ENCODE measurements around the gene LEFTY1. TPM values are rescaled to one million over a fixed set of nuclear protein-coding genes. Genes with fewer than 3 reads are reported as not detected.
"Not testable (repeated sequence)": the region's sequence is repeated elsewhere in the genome, so short reads cannot be mapped to it uniquely, and the experiment has no call there.

Gene LEFTY1, protein sequence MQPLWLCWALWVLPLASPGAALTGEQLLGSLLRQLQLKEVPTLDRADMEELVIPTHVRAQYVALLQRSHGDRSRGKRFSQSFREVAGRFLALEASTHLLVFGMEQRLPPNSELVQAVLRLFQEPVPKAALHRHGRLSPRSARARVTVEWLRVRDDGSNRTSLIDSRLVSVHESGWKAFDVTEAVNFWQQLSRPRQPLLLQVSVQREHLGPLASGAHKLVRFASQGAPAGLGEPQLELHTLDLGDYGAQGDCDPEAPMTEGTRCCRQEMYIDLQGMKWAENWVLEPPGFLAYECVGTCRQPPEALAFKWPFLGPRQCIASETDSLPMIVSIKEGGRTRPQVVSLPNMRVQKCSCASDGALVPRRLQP
- under 1 TPM; 0.02 to 0.10 TPM for polyA plus RNA-seq

DNA sequence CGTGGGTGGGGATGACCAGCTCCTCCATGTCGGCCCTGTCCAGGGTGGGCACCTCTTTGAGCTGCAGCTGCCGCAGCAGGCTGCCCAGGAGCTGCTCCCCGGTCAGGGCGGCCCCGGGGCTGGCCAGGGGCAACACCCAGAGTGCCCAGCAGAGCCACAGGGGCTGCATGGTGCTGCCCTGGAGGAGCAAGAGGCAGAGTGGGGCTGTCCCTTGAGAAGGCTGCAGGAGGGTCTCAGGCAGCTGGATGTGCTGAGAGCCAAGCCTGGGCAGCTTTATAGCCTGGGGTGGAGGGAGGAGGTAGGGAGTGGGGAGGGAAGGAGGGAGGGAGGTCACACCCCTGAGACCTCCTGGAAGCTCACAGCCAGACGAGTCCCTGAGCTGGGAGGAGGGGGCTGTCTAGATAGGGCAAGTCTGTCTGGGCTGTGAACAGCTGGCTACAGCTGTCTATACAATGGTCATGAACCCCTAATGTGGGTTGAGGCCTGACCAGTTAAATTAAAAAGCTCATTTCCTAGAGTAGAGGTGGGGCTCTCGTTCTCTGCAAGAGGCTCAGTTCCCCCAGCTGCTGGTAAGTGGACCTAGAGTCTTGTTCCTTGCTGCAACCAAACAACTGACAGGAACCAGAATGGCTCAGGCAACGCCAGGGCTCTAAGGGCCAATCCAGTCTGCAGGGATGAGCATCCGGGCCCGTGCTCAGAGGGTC lies at the start of gene LEFTY1:
Gene LEFTY1, minus strand, starts transcription at position 249 of the 704 bp plus-strand sequence. Its CDS starts 80 bp downstream, at position 169.
- no peaks in the 10 kb centered on the region for H3K27me3 ChIP-seq (ENCODE audit: control insufficient read depth in 1 of 2, insufficient read depth in 2 of 2, low read length in 2 of 2)
- H3K27ac ChIP-seq (ENCODE audit: low read depth in 2 of 2, low read length in 1 of 2): no peak within 1 kb of the TSS
- no peak within 1 kb of the TSS for H3K4me3 ChIP-seq (ENCODE audit: low read depth in 1 of 2, low read length in 2 of 2)
- no peaks in the 10 kb centered on the region for H3K36me3 ChIP-seq (ENCODE audit: control insufficient read depth in 2 of 2, insufficient read depth in 2 of 2, low read length in 1 of 2)
- 74% methylated on average over 10 to 11 of the region's 11 CpGs for WGBS, 2 donors
- H3K4me1 ChIP-seq (ENCODE audit: control insufficient read depth in 2 of 2, insufficient read depth in 2 of 2, low read length in 1 of 2): no peaks in the 10 kb centered on the region
- H3K9me3 ChIP-seq (ENCODE audit: control insufficient read depth in 2 of 2, insufficient read depth in 1 of 2, low read depth in 1 of 2, low read length in 1 of 2): no peaks in the 10 kb centered on the region

DNA sequence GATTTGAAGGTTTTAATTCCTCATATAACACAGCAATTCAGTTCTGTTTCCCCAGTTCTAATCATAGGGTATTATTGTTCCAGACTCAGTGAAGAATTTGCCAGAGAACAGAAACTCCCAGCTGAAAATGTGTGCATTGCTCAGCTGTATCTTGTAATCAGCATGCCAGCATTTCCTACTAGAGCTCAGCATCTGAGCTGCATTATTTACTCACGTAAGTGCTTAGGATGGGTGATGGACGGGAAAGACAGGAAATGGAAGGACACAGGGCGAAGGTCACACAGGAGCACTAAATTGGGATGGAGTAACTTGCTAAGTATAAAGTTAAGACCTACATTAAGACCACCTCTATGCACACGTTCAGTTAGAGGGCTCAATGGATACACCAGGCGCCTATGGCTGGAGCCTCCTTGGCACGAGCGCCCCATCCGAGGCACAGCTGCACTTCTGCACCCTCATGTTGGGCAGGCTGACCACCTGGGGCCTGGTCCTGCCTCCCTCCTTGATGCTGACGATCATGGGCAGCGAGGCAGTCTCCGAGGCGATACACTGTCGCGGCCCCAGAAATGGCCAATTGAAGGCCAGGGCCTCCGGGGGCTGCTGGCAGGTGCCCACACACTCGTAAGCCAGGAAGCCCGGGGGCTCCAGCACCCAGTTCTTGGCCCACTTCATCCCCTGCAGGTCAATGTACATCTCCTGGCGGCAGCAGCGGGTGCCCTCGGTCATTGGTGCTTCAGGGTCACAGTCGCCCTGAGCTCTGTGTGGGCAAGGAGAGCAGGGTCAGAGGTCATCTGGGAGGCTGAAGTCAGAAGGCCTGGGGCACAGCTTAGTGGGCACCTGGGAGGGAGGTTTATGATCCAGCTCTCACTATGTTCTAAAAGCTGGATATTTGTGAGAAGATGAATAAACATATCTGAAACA lies 48.4 kb upstream of the LEFTY1 start:
- Histone ChIP-seq H3K4me1 (ENCODE audit: control insufficient read depth in 2 of 2, insufficient read depth in 2 of 2, low read length in 1 of 2) (peaks cover 0 to 2% of the 10 kb centered on the region in 2 donors), H3K9me3 (ENCODE audit: control insufficient read depth in 2 of 2, insufficient read depth in 1 of 2, low read depth in 1 of 2, low read length in 1 of 2) (no peaks in the 10 kb centered on the region), H3K4me3 (ENCODE audit: low read depth in 1 of 2, low read length in 2 of 2) (no peak overlapping the region), H3K36me3 (ENCODE audit: control insufficient read depth in 2 of 2, insufficient read depth in 2 of 2, low read length in 1 of 2) (no peaks in the 10 kb centered on the region), H3K27ac (ENCODE audit: low read depth in 2 of 2, low read length in 1 of 2) (no peak overlapping the region), H3K27me3 (ENCODE audit: control insufficient read depth in 1 of 2, insufficient read depth in 2 of 2, low read length in 2 of 2) (no peaks in the 10 kb centered on the region)
- WGBS, 2 donors: 93 to 95% methylated on average over 21 of the region's 21 CpGs

DNA sequence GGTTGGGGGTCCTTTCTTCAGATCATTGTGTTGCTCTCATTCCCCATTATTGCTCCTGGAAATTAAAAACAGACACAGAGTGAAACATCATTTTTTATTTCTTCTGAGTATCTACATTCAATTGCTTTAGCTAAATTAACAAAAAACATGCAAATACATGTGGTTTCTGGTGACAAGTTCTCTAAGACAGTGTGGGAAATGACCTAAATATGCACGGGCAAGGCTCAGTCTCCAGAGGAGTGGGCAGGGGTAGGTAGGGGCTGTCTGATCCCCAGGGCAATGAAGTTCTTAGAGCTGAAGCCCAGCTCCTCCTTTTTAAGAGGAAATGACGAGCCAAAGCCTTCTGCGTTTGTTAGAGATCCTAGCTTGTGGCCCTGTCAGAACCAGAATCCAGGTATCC lies 47.6 kb upstream of the LEFTY1 start:
- no peak overlapping the region for H3K4me3 ChIP-seq (ENCODE audit: low read depth in 1 of 2, low read length in 2 of 2)
- 65 to 72% methylated on average over 3 of the region's 3 CpGs for WGBS, 2 donors
- H3K27ac ChIP-seq (ENCODE audit: low read depth in 2 of 2, low read length in 1 of 2): no peak overlapping the region

DNA sequence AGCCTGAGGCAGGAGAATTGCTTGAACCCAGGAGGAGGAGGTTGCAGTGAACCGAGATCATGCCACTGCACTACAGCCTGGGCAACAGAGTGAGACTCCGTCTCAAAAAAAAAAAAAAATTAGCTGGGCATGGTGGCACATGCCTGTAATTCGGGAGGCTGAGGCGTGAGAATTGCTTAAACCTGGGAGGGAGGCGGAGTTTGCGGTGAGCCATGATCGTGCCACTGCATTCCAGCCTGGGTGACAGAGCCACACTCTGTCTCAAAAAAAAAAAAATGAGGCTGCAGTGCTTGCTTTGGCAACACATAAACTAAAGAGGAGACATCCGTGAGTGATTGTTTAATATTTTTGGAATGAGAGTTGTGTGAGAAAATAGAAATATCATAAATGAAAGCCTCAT lies 47.1 kb upstream of the LEFTY1 start:
- not testable (repeated sequence) for H3K36me3 ChIP-seq (ENCODE audit: control insufficient read depth in 2 of 2, insufficient read depth in 2 of 2, low read length in 1 of 2); H3K27ac ChIP-seq (ENCODE audit: low read depth in 2 of 2, low read length in 1 of 2); H3K9me3 ChIP-seq (ENCODE audit: control insufficient read depth in 2 of 2, insufficient read depth in 1 of 2, low read depth in 1 of 2, low read length in 1 of 2); H3K27me3 ChIP-seq (ENCODE audit: control insufficient read depth in 1 of 2, insufficient read depth in 2 of 2, low read length in 2 of 2); H3K4me3 ChIP-seq (ENCODE audit: low read depth in 1 of 2, low read length in 2 of 2); H3K4me1 ChIP-seq (ENCODE audit: control insufficient read depth in 2 of 2, insufficient read depth in 2 of 2, low read length in 1 of 2)
- WGBS, 2 donors: 65 to 75% methylated on average over 8 of the region's 8 CpGs

More for the DNA sequence above, 47.6 kb upstream of the LEFTY1 start:
- Histone ChIP-seq H3K36me3 (ENCODE audit: control insufficient read depth in 2 of 2, insufficient read depth in 2 of 2, low read length in 1 of 2) (no peaks in the 10 kb centered on the region), H3K9me3 (ENCODE audit: control insufficient read depth in 2 of 2, insufficient read depth in 1 of 2, low read depth in 1 of 2, low read length in 1 of 2) (no peaks in the 10 kb centered on the region), H3K4me1 (ENCODE audit: control insufficient read depth in 2 of 2, insufficient read depth in 2 of 2, low read length in 1 of 2) (peaks cover 0 to 2% of the 10 kb centered on the region in 2 donors), H3K27me3 (ENCODE audit: control insufficient read depth in 1 of 2, insufficient read depth in 2 of 2, low read length in 2 of 2) (no peaks in the 10 kb centered on the region)

DNA sequence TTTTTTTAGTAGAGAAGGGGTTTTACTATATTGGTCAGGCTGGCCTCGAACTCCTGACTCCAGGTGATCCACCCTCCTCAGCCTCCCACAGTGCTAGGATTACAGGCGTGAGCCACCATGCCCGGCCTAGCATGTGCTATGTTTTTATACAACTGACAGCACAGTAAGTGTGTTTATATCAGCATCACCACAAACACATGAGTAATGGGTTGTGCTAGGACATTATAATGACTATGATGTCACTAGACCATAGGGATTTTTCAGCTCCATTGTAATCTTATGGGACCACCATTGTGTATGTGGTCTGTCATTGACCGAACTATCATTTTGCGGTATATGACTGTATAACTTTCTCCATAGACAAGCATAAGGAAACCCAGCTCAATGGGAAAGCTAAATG lies 45.8 kb upstream of the LEFTY1 start:
- WGBS, 2 donors: 95 to 96% methylated on average over 5 of the region's 5 CpGs

DNA sequence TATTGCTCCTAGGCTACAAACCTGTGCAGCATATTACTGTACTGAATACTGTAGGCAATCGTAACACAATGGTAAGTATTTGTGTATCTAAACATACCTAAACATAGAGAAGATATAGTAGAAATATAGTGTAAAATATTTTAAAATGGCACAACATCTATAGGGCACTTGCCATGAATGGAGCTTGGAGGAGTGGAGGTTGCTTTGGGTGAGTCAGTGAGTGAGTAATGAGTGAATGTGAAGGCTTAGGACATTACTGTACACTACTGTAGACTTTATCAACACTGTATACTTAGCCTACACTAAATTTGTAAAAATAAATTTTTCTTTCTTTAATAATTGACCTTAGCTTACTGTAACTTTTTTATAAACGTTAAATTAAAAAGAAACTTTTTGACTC lies 44.1 kb upstream of the LEFTY1 start:
- H3K4me3 ChIP-seq (ENCODE audit: low read depth in 1 of 2, low read length in 2 of 2): no peak overlapping the region
- WGBS, 2 donors: 78 to 88% methylated on average over 2 of the region's 2 CpGs
- H3K9me3 ChIP-seq (ENCODE audit: control insufficient read depth in 2 of 2, insufficient read depth in 1 of 2, low read depth in 1 of 2, low read length in 1 of 2): no peaks in the 10 kb centered on the region
- no peaks in the 10 kb centered on the region for H3K27me3 ChIP-seq (ENCODE audit: control insufficient read depth in 1 of 2, insufficient read depth in 2 of 2, low read length in 2 of 2)
- H3K36me3 ChIP-seq (ENCODE audit: control insufficient read depth in 2 of 2, insufficient read depth in 2 of 2, low read length in 1 of 2): no peaks in the 10 kb centered on the region
- no peaks in the 10 kb centered on the region for H3K4me1 ChIP-seq (ENCODE audit: control insufficient read depth in 2 of 2, insufficient read depth in 2 of 2, low read length in 1 of 2)
- H3K27ac ChIP-seq (ENCODE audit: low read depth in 2 of 2, low read length in 1 of 2): no peak overlapping the region

More for the DNA sequence above, 45.8 kb upstream of the LEFTY1 start:
- H3K27ac ChIP-seq (ENCODE audit: low read depth in 2 of 2, low read length in 1 of 2): no peak overlapping the region
- no peaks in the 10 kb centered on the region for H3K36me3 ChIP-seq (ENCODE audit: control insufficient read depth in 2 of 2, insufficient read depth in 2 of 2, low read length in 1 of 2)
- H3K9me3 ChIP-seq (ENCODE audit: control insufficient read depth in 2 of 2, insufficient read depth in 1 of 2, low read depth in 1 of 2, low read length in 1 of 2): no peaks in the 10 kb centered on the region
- no peaks in the 10 kb centered on the region for H3K27me3 ChIP-seq (ENCODE audit: control insufficient read depth in 1 of 2, insufficient read depth in 2 of 2, low read length in 2 of 2)
- peaks cover 0 to 2% of the 10 kb centered on the region in 2 donors for H3K4me1 ChIP-seq (ENCODE audit: control insufficient read depth in 2 of 2, insufficient read depth in 2 of 2, low read length in 1 of 2)
- no peak overlapping the region for H3K4me3 ChIP-seq (ENCODE audit: low read depth in 1 of 2, low read length in 2 of 2)

DNA sequence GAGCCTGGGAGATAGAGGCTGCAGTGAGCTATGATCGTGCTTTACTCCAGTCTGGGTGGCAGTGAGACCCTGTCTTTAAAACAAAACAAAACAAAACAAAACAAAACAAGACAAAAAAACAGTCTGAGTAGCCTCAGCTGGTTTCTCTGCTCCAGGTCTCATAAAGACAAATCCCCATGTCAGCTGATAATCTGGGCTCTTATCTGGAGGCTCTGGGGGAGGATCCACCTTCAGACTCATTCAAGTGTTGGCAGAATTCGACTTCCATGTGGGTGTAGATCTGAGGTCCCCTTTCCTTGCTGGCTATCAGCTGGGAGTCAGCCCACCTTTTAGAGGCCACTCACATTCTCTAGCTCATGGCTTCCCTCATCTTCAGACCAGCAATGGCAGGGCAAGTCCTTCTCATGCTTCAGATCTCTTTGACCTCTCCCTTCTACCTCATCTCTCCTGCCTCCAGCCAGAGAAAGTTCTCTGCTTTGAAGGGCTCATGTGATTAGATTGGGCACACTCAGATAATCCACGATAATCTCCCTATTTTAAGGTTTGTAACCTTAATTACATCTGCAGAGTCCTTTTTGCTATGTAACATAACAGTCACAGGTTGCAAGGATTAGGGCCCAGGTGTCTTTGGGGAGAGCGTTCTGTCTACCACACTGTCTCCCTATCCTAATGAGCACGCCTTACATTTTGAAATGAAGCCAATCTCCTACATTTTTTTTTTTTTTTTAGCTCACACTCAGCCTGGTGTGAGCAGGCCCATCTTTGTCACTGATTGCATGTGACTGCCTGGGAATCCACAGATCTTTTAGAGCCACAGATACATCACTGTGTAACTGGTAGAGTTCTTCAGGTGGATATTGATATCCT lies 42.6 kb upstream of the LEFTY1 start:
- Histone ChIP-seq H3K4me1 (ENCODE audit: control insufficient read depth in 2 of 2, insufficient read depth in 2 of 2, low read length in 1 of 2) (no peaks in the 10 kb centered on the region), H3K9me3 (ENCODE audit: control insufficient read depth in 2 of 2, insufficient read depth in 1 of 2, low read depth in 1 of 2, low read length in 1 of 2) (no peaks in the 10 kb centered on the region), H3K27me3 (ENCODE audit: control insufficient read depth in 1 of 2, insufficient read depth in 2 of 2, low read length in 2 of 2) (no peaks in the 10 kb centered on the region), H3K27ac (ENCODE audit: low read depth in 2 of 2, low read length in 1 of 2) (no peak overlapping the region), H3K36me3 (ENCODE audit: control insufficient read depth in 2 of 2, insufficient read depth in 2 of 2, low read length in 1 of 2) (no peaks in the 10 kb centered on the region), H3K4me3 (ENCODE audit: low read depth in 1 of 2, low read length in 2 of 2) (no peak overlapping the region)
- 81 to 89% methylated on average over 5 of the region's 5 CpGs for WGBS, 2 donors

DNA sequence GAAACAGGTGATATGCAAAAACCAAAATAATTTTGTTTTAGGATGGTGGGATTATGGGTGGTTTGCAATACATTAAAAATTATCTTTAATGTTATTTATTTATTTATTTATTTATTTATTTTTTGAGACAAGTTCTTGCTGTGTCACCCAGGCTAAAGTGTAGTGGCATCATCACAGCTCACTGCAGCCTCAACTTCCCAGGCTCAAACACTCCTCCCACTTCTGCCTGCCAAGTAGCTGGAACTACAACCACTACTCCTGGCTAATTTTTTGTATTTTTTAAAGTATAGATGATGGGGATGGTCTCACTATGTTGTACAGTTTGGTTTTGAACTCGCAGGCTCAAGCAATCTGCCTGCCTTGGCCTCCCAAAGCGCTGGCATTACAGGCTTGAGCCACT lies 41.6 kb upstream of the LEFTY1 start:
- no peaks in the 10 kb centered on the region for H3K36me3 ChIP-seq (ENCODE audit: control insufficient read depth in 2 of 2, insufficient read depth in 2 of 2, low read length in 1 of 2)
- no peak overlapping the region for H3K4me3 ChIP-seq (ENCODE audit: low read depth in 1 of 2, low read length in 2 of 2)
- no peaks in the 10 kb centered on the region for H3K27me3 ChIP-seq (ENCODE audit: control insufficient read depth in 1 of 2, insufficient read depth in 2 of 2, low read length in 2 of 2)
- H3K9me3 ChIP-seq (ENCODE audit: control insufficient read depth in 2 of 2, insufficient read depth in 1 of 2, low read depth in 1 of 2, low read length in 1 of 2): no peaks in the 10 kb centered on the region
- H3K27ac ChIP-seq (ENCODE audit: low read depth in 2 of 2, low read length in 1 of 2): no peak overlapping the region
- H3K4me1 ChIP-seq (ENCODE audit: control insufficient read depth in 2 of 2, insufficient read depth in 2 of 2, low read length in 1 of 2): no peaks in the 10 kb centered on the region
- WGBS, 2 donors: 92 to 98% methylated on average over 2 of the region's 2 CpGs

DNA sequence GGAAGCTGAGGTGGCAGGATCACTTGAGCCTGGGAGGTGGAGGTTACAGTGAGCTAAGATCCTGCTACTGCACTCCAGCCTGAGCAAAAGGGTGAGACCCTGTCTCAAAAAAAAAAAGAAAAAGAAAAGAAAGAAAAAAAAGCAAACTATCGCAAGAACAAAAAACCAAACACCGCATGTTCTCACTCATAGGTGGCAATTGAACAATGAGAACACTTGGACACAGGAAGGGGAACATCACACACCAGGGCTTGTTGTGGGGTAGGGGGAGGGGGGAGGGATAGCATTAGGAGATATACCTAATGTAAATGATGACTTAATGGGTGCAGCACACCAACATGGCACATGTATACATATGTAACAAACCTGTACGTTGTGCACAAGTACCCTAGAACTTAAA lies 40.5 kb upstream of the LEFTY1 start:
- H3K4me3 ChIP-seq (ENCODE audit: low read depth in 1 of 2, low read length in 2 of 2); H3K27me3 ChIP-seq (ENCODE audit: control insufficient read depth in 1 of 2, insufficient read depth in 2 of 2, low read length in 2 of 2); H3K36me3 ChIP-seq (ENCODE audit: control insufficient read depth in 2 of 2, insufficient read depth in 2 of 2, low read length in 1 of 2); H3K9me3 ChIP-seq (ENCODE audit: control insufficient read depth in 2 of 2, insufficient read depth in 1 of 2, low read depth in 1 of 2, low read length in 1 of 2); H3K27ac ChIP-seq (ENCODE audit: low read depth in 2 of 2, low read length in 1 of 2); H3K4me1 ChIP-seq (ENCODE audit: control insufficient read depth in 2 of 2, insufficient read depth in 2 of 2, low read length in 1 of 2): not testable (repeated sequence)
- 96% methylated on average over 3 of the region's 3 CpGs for WGBS, 2 donors

Measured in esophagus (tissue), 2 donors.